Measurements from ENCODE around the gene GRK4.

GRK4 gene

GRCh38 chr4:3026540-3026939 is 63.2 kb downstream of the GRK4 start:
- Histone ChIP-seq H3K36me3 (ENCODE audit: insufficient read depth, low read length) (no peaks in the 10 kb centered on the region), H3K27me3 (ENCODE audit: insufficient read depth, low read length) (no peaks in the 10 kb centered on the region), H2AFZ (ENCODE audit: low read depth, low read length) (no peak overlapping the region), H3K4me1 (ENCODE audit: insufficient read depth, low read length) (peaks cover 2% of the 10 kb centered on the region), H3K4me3 (ENCODE audit: low read length) (no peak overlapping the region), H3K9me3 (ENCODE audit: low read length) (peaks cover 7% of the 10 kb centered on the region)

DNA sequence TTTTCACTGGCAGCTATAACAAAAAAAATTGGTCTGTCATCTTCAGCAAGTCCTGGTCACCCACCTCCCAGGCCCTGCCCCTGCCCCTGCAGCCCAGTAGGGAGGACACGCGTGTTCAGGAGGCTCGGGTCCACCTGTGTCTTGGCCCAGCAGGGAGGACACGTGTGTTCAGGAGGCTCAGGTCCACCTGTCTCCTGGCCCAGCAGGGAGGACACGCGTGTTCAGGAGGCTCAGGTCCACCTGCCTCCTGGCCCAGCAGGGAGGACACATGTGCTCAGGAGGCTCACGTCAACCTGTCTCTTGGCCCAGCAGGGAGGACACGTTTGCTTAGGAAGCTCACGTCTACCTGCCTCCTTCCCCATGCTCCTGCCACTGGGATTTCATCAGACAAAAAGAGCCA is 66.1 kb downstream of the GRK4 start:
- no peaks in the 10 kb centered on the region for H3K9me3 ChIP-seq (ENCODE audit: low read length)
- H3K4me3 ChIP-seq (ENCODE audit: low read length): no peak overlapping the region
- no peaks in the 10 kb centered on the region for H3K27me3 ChIP-seq (ENCODE audit: insufficient read depth, low read length)
- no peak overlapping the region for H2AFZ ChIP-seq (ENCODE audit: low read depth, low read length)
- H3K4me1 ChIP-seq (ENCODE audit: insufficient read depth, low read length): peaks cover 7% of the 10 kb centered on the region
- H3K36me3 ChIP-seq (ENCODE audit: insufficient read depth, low read length): no peaks in the 10 kb centered on the region

DNA sequence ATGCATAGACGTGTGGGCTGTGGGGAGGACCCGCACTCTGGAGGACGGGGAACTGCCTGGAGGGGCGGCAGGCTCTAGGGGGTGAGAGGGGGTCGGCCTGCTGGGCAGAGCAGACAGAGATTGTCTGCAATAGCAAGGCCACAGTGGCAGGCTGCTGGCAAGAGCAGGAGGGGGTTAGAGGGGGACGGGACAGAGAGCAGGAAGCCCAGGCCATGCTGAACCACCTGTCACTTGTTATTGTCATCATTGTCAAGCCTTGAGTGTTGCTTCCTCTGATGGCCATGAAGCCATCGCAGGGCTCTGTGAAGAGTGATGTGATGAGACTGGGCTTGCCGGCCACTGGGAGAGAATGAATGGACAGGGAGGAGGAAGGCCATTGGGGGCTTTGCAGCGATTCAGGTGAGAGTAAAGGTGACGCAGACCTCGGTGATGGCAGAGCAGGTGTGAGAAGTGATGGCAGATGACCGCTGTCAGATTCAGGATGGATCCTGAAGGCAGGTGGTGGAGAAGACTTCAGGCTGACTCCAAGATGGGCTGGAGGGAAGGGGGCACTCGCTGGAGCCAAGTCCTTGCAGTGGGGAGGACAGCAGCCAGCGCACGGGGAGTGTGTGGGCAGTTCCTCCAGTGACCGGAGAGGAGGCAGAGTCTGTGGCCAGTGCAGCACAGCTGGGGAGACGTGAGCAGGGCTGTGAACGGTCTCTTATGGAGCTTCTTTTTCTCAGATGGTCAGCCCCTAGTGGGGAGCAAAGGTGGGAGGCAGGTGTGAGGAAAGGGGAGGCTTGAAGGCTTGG is 67.4 kb downstream of the GRK4 start:
- no peaks in the 10 kb centered on the region for H3K27me3 ChIP-seq (ENCODE audit: insufficient read depth, low read length)
- H3K4me1 ChIP-seq (ENCODE audit: insufficient read depth, low read length): peaks cover 7% of the 10 kb centered on the region
- H3K36me3 ChIP-seq (ENCODE audit: insufficient read depth, low read length): no peaks in the 10 kb centered on the region
- H3K4me3 ChIP-seq (ENCODE audit: low read length): no peak overlapping the region
- H3K9me3 ChIP-seq (ENCODE audit: low read length): no peaks in the 10 kb centered on the region
- H2AFZ ChIP-seq (ENCODE audit: low read depth, low read length): no peak overlapping the region

DNA sequence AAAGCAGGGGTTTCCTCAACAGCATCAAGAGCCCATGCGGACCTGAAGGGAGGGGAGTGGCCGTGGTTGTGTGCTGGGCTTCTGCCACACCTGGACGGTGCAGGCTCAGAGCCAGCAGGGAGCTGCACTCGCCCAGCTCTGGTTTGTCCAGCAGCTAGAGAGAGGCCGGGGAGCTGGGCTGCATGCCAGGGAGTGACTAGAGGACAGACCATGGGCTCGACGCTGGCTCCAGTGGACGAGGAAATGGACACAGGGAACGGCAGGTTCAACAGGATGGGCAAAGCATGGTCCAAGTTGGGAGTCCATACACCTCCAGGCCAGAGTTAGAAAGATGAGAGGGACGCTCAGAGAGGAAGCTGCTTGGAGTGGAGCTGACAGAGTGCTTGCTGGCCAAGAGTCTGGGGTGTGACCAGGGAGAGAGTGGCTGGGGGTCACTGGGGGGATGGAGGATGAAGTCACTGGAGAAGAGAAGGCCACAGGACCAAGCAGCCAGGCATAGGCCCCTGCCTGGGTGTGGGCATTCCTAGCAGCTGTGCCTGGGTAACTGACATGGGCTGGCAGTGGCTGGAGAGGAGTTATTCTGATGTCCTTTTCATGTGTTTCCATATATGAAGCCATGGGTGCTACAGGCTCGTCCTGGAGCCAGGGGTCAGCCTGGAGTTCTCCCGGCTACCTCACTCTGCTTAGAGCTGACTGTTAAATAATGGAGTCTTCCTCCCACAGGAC is 68.1 kb downstream of the GRK4 start:
- Histone ChIP-seq H3K9me3 (ENCODE audit: low read length) (no peaks in the 10 kb centered on the region), H3K4me3 (ENCODE audit: low read length) (no peak overlapping the region), H3K4me1 (ENCODE audit: insufficient read depth, low read length) (peaks cover 7% of the 10 kb centered on the region), H3K27me3 (ENCODE audit: insufficient read depth, low read length) (no peaks in the 10 kb centered on the region), H3K36me3 (ENCODE audit: insufficient read depth, low read length) (no peaks in the 10 kb centered on the region), H2AFZ (ENCODE audit: low read depth, low read length) (no peak overlapping the region)

DNA sequence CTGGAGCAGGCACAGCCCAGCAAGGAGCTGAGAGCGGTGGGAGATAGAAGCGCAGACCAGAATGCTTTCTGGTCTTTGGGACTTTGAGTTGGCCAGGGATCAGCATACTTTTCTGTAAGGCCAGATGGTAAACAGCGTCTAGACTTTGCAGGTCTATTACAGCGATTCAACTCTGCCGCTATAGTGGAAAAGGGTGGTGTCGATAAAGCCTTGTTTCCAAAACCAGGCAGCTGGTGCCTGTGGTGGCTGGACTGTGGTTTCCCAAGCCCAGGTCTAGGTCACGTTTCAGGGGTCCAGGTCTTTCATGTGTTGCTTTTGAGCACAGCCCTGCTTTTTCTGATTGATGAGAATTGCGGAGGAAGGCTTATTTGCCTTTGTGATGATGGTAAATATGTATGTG is 70.9 kb downstream of the GRK4 start:
- H3K9me3 ChIP-seq (ENCODE audit: low read length): no peaks in the 10 kb centered on the region
- H3K4me3 ChIP-seq (ENCODE audit: low read length): no peak overlapping the region
- no peaks in the 10 kb centered on the region for H3K27me3 ChIP-seq (ENCODE audit: insufficient read depth, low read length)
- no peak overlapping the region for H2AFZ ChIP-seq (ENCODE audit: low read depth, low read length)
- no peaks in the 10 kb centered on the region for H3K36me3 ChIP-seq (ENCODE audit: insufficient read depth, low read length)
- H3K4me1 ChIP-seq (ENCODE audit: insufficient read depth, low read length): peaks cover 13% of the 10 kb centered on the region

DNA sequence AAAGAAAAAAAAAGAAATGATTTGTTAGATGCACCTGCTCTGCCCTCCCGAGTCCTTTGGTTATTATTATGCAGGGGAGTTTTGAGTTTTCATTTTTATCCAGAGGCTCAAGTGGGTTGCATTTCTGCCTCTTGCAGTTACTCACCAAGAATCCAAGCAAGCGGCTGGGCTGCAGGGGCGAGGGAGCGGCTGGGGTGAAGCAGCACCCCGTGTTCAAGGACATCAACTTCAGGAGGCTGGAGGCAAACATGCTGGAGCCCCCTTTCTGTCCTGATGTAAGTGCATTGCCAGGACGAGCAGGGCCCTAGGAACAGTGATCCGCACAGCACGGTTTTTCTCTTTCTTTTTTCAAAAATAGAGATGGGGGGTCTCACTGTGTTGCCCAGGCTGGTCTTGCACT is 71.9 kb downstream of the GRK4 start:
- Histone ChIP-seq H3K9me3 (ENCODE audit: low read length) (no peaks in the 10 kb centered on the region), H2AFZ (ENCODE audit: low read depth, low read length) (no peak overlapping the region)

GRCh38 chr4:3035674-3036073 is 72.3 kb downstream of the GRK4 start:
- Histone ChIP-seq H3K4me1 (ENCODE audit: insufficient read depth, low read length) (peaks cover 13% of the 10 kb centered on the region), H3K4me3 (ENCODE audit: low read length) (no peak overlapping the region), H2AFZ (ENCODE audit: low read depth, low read length) (no peak overlapping the region), H3K27me3 (ENCODE audit: insufficient read depth, low read length) (no peaks in the 10 kb centered on the region), H3K36me3 (ENCODE audit: insufficient read depth, low read length) (no peaks in the 10 kb centered on the region), H3K9me3 (ENCODE audit: low read length) (no peaks in the 10 kb centered on the region)

More for the DNA sequence above, 71.9 kb downstream of the GRK4 start:
- Histone ChIP-seq H3K36me3 (ENCODE audit: insufficient read depth, low read length) (no peaks in the 10 kb centered on the region), H3K4me3 (ENCODE audit: low read length) (no peak overlapping the region), H3K4me1 (ENCODE audit: insufficient read depth, low read length) (peaks cover 13% of the 10 kb centered on the region), H3K27me3 (ENCODE audit: insufficient read depth, low read length) (no peaks in the 10 kb centered on the region)

- Histone ChIP-seq H3K27me3 (ENCODE audit: insufficient read depth, low read length) (no peaks in the 10 kb centered on the region), H3K36me3 (ENCODE audit: insufficient read depth, low read length) (no peaks in the 10 kb centered on the region), H3K4me3 (ENCODE audit: low read length) (no peak overlapping the region), H3K9me3 (ENCODE audit: low read length) (no peaks in the 10 kb centered on the region), H3K4me1 (ENCODE audit: insufficient read depth, low read length) (peaks cover 13% of the 10 kb centered on the region), H2AFZ (ENCODE audit: low read depth, low read length) (no peak overlapping the region)
Measured at GRCh38 chr4:3036131-3036952, 73.0 kb downstream of the GRK4 start.

DNA sequence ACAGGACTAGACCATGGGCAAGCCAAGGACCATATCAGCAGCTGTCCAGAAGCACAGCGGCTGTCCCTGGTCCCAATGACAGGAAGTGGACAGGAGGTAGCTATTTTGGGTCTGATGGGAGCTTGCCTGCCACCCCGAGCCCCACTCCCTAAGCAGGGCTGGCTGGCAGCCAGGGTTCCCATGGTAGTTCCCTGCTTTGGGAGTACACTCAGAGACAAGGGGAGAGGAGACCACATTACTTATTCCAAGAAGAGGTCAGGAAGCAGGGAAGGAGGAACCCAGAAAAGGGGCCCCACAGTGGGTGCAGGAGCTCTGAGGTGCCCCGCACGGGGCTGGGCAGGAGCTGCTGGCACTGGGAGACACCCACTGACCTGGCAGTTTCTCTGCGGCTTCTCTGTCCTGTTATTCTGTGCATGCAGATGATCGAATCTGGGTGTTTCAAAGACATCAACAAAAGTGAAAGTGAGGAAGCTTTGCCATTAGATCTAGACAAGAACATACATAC is 74.6 kb downstream of the GRK4 start:
- Histone ChIP-seq H3K9me3 (ENCODE audit: low read length) (no peaks in the 10 kb centered on the region), H2AFZ (ENCODE audit: low read depth, low read length) (no peak overlapping the region), H3K36me3 (ENCODE audit: insufficient read depth, low read length) (no peaks in the 10 kb centered on the region), H3K4me3 (ENCODE audit: low read length) (no peak overlapping the region), H3K27me3 (ENCODE audit: insufficient read depth, low read length) (no peaks in the 10 kb centered on the region), H3K4me1 (ENCODE audit: insufficient read depth, low read length) (peaks cover 20% of the 10 kb centered on the region)

DNA sequence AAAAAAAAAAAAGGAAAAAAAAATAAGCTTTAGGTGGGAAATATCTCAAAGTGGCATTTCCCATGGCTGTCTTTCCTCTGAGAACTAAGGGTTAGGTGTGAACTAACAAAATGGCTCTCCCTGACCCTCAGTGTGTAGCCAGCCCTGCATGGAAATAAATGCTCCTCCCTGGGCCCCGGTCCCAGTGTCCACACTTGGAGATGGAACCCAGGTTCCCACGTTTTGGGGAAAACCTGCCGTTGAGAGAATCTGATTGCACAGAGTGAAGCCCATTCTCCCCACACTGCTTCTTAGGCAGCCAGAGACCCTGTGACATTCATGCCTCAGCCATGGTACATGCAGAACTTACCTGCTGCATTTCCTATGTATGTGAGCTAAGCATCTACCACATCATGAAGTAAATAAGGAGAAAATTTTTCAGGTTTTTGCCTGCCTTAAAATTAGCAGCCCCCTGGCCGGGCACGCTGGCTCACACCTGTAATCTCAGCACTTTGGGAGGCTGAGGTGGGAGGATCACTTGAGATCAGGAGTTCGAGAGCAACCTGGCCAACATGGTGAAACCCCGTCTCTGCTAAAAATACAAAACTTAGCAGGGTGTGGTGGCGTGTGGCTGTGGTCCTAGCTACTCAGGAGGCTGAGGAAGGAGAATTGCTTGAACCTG is 76.5 kb downstream of the GRK4 start:
- Histone ChIP-seq H3K9me3 (ENCODE audit: low read length) (no peaks in the 10 kb centered on the region), H3K36me3 (ENCODE audit: insufficient read depth, low read length) (no peaks in the 10 kb centered on the region), H3K4me1 (ENCODE audit: insufficient read depth, low read length) (peaks cover 26% of the 10 kb centered on the region), H3K4me3 (ENCODE audit: low read length) (no peak overlapping the region), H3K27me3 (ENCODE audit: insufficient read depth, low read length) (no peaks in the 10 kb centered on the region), H2AFZ (ENCODE audit: low read depth, low read length) (no peak overlapping the region)

- Histone ChIP-seq H3K36me3 (ENCODE audit: insufficient read depth, low read length) (no peaks in the 10 kb centered on the region), H3K9me3 (ENCODE audit: low read length) (no peaks in the 10 kb centered on the region), H3K4me1 (ENCODE audit: insufficient read depth, low read length) (peaks cover 26% of the 10 kb centered on the region), H2AFZ (ENCODE audit: low read depth, low read length) (no peak overlapping the region), H3K27me3 (ENCODE audit: insufficient read depth, low read length) (no peaks in the 10 kb centered on the region), H3K4me3 (ENCODE audit: low read length) (no peak overlapping the region)
Measured at GRCh38 chr4:3040452-3041191, 77.3 kb downstream of the GRK4 start.
